Activated naive CD8-positive, alpha-beta T cell treated with anti-CD3 and anti-CD28 coated beads, Interleukin-2, amount 50 U/mL, for 16 hours (primary cell): ENCODE results near the gene DENND2A.
"Not testable (repeated sequence)": the region's sequence is repeated elsewhere in the genome, so short reads cannot be mapped to it uniquely, and the experiment has no call there.

Source experiments
- DNase-seq: peaks from one replicate; pipeline ENCODE4 v3.0.0-alpha.2; 2020; ENCODE audit warnings: low read depth, low spot score

Gene DENND2A

GRCh38 chr7:140640727-140641523 is at the start of gene DENND2A:
Gene DENND2A (minus strand): TSS chr7:140640813. CDS start chr7:140602397, 38,416 bp downstream.
- DNase-seq = no peak

- no peak for DNase-seq
Observed at GRCh38 chr7:140689199-140690152, 48.9 kb upstream of the DENND2A start.

GRCh38 chr7:140688341-140688740 is 47.7 kb upstream of the DENND2A start:
- DNase-seq = no peak

- no peak for DNase-seq
Observed at GRCh38 chr7:140686921-140687320, 46.3 kb upstream of the DENND2A start.

GRCh38 chr7:140685407-140686087 is 44.9 kb upstream of the DENND2A start:
- no peak for DNase-seq

- DNase-seq = no peak
Observed at GRCh38 chr7:140684066-140684950, 43.7 kb upstream of the DENND2A start.

GRCh38 chr7:140683657-140684056 is 43.0 kb upstream of the DENND2A start:
- DNase-seq = no peak

GRCh38 chr7:140681766-140682165 is 41.2 kb upstream of the DENND2A start:
- DNase-seq = no peak

- no peak for DNase-seq
Observed at GRCh38 chr7:140680886-140681285, 40.3 kb upstream of the DENND2A start.

- no peak for DNase-seq
Observed at GRCh38 chr7:140679186-140679585, 38.6 kb upstream of the DENND2A start.

GRCh38 chr7:140678816-140679130 is 38.2 kb upstream of the DENND2A start:
- no peak for DNase-seq

GRCh38 chr7:140678081-140678815 is 37.6 kb upstream of the DENND2A start:
- no peak for DNase-seq

GRCh38 chr7:140677496-140677895 is 36.9 kb upstream of the DENND2A start:
- no peak for DNase-seq

- not testable (repeated sequence) for DNase-seq
Observed at GRCh38 chr7:140676956-140677355, 36.3 kb upstream of the DENND2A start.

- DNase-seq = no peak
Observed at GRCh38 chr7:140676306-140676705, 35.7 kb upstream of the DENND2A start.

- no peak for DNase-seq
Observed at GRCh38 chr7:140675726-140676125, 35.1 kb upstream of the DENND2A start.

GRCh38 chr7:140674899-140675701 is 34.5 kb upstream of the DENND2A start:
- no peak for DNase-seq

GRCh38 chr7:140674356-140674800 is 33.8 kb upstream of the DENND2A start:
- DNase-seq = no peak

GRCh38 chr7:140673774-140674155 is 33.2 kb upstream of the DENND2A start:
- DNase-seq = no peak
